Suprapubic skin (tissue), 3 donors: ENCODE data around the gene TMEM256.

Experiments
- POLR2AphosphoS5 ChIP-seq, 3 donors: sonication (generic); formaldehyde crosslinking; IDR thresholded peaks; one replicate each; pipeline ENCODE4 v1.6.1; 2017; ENCODE audit warnings: antibody characterized with exemption in 3 of 3
- TF ChIP-seq, protein P1 (sequence below), 2 donors: fragments of 200-600 bp in 1 of 2; fragments of 450-650 bp in 1 of 2; sonication (generic) in 1 of 2; IDR thresholded peaks; one replicate each; pipeline ENCODE4 v1.5.1; 2016 to 2019; ENCODE audit warnings: antibody characterized with exemption in 2 of 2, mild to moderate bottlenecking in 1 of 2, moderate library complexity in 1 of 2

DNA sequence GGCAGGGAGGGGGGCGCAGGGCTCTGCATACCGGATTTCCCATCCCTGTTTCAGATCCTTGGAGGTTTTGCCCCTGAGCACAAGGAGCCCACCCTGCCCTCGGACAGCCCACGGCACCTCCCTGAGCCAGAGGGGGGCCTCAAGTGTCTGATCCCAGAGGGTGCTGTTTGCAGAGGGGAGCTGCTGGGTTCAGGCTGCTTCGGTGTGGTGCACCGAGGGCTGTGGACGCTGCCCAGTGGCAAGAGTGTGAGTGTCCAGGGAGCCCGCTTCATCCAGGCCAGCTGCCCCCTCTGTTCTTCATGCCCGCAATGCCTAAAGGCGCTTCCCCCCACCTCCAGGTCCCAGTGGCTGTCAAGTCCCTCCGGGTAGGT is 20.5 kb downstream of the TMEM256 start:
- TF ChIP-seq, protein P1, sequence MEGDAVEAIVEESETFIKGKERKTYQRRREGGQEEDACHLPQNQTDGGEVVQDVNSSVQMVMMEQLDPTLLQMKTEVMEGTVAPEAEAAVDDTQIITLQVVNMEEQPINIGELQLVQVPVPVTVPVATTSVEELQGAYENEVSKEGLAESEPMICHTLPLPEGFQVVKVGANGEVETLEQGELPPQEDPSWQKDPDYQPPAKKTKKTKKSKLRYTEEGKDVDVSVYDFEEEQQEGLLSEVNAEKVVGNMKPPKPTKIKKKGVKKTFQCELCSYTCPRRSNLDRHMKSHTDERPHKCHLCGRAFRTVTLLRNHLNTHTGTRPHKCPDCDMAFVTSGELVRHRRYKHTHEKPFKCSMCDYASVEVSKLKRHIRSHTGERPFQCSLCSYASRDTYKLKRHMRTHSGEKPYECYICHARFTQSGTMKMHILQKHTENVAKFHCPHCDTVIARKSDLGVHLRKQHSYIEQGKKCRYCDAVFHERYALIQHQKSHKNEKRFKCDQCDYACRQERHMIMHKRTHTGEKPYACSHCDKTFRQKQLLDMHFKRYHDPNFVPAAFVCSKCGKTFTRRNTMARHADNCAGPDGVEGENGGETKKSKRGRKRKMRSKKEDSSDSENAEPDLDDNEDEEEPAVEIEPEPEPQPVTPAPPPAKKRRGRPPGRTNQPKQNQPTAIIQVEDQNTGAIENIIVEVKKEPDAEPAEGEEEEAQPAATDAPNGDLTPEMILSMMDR (IDR thresholded peaks at IDR 0.05): no peak
- TF ChIP-seq POLR2AphosphoS5 (IDR thresholded peaks at IDR 0.05): no peak
